Astrocyte (in vitro differentiated cells and primary cell): ENCODE data around the gene CDHR1.

ENCODE experiments used
- CTCF ChIP-seq: IDR thresholded peaks from 2 replicates; pipeline ENCODE4 v1.5.1; 2011; ENCODE audit warnings: low read depth, mild to moderate bottlenecking, inconsistent platforms, low read length, moderate library complexity; ENCODE audit not compliant: insufficient read depth
- EZH2 ChIP-seq: IDR thresholded peaks from 2 replicates; pipeline ENCODE4 v1.6.1; 2012; ENCODE audit warnings: mild to moderate bottlenecking, low read length, inconsistent platforms; ENCODE audit not compliant: insufficient read depth

GRCh38 chr10:84195044-84195830, 900 bp downstream of the CDHR1 start:
- TF ChIP-seq CTCF (no peak), EZH2 (no peak)
